ENCODE measurements around the gene RAVER1. TPM values are rescaled to one million over a fixed set of nuclear protein-coding genes. Genes with fewer than 3 reads are reported as not detected.

RAVER1 gene
- total and polyA plus RNA-seq, 9 donors = 1.3 to 50.7 (median 32.3) TPM

GRCh38 chr19:10306327-10306726 is 27.0 kb downstream of the RAVER1 start:
- H3K9me3 ChIP-seq = no peaks in the 10 kb centered on the region
- no peaks in the 10 kb centered on the region for H3K4me1 ChIP-seq (ENCODE audit: insufficient read depth)
- no peaks in the 10 kb centered on the region for H3K27me3 ChIP-seq
- 87 to 92% (median 91%) methylated on average over 5 of the region's 5 CpGs for WGBS, 3 donors
- intact Hi-C loops (cut with DNase I) = no loop called here
- no peak overlapping the region for H3K4me3 ChIP-seq
- H3K36me3 ChIP-seq = no peaks in the 10 kb centered on the region
- no peak for TF ChIP-seq EP300 (IDR thresholded peaks at IDR 0.05)
- TF ChIP-seq, protein P1, sequence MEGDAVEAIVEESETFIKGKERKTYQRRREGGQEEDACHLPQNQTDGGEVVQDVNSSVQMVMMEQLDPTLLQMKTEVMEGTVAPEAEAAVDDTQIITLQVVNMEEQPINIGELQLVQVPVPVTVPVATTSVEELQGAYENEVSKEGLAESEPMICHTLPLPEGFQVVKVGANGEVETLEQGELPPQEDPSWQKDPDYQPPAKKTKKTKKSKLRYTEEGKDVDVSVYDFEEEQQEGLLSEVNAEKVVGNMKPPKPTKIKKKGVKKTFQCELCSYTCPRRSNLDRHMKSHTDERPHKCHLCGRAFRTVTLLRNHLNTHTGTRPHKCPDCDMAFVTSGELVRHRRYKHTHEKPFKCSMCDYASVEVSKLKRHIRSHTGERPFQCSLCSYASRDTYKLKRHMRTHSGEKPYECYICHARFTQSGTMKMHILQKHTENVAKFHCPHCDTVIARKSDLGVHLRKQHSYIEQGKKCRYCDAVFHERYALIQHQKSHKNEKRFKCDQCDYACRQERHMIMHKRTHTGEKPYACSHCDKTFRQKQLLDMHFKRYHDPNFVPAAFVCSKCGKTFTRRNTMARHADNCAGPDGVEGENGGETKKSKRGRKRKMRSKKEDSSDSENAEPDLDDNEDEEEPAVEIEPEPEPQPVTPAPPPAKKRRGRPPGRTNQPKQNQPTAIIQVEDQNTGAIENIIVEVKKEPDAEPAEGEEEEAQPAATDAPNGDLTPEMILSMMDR (IDR thresholded peaks at IDR 0.05) = no peak
- TF ChIP-seq POLR2A (IDR thresholded peaks at IDR 0.05) = no peak
- DNase-seq = no peak
- H3K27ac ChIP-seq = no peak overlapping the region

DNA sequence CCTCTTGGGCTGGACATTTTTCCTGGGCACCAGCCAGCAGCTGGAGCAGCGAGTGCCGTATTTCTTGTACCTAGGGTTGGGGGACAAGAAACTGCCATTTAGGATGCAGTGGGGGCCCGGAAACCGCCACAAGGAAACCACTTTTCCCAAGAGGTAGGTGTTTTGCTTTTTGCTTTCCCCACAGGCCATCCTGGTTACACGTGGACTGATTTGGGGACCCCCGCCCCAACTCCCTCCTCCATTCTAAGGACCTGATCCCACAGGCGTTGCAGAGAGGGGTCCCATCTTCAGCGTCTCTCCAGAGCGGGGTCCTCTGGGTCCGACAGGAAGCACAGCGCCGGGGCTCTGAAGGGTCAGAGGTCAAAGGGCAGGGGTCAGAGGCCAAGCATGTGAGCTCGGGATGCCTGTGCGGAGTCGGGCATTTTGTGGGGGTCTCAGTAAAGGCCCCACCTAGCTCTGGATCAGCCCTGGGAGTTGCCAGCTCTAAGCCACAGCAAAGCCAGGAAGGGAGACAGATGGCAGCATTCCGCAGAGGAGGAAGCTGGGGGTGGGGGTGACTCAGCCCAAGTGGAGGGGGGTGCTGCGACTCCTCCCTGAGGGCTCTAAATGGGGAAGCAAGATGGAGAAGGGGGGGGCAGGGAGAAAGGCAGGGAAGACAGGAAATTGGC is 28.1 kb downstream of the RAVER1 start:
- DNase-seq = no peak
- TF ChIP-seq POLR2A (IDR thresholded peaks at IDR 0.05) = no peak
- TF ChIP-seq EP300 (IDR thresholded peaks at IDR 0.05) = no peak
- TF ChIP-seq, protein P1 (IDR thresholded peaks at IDR 0.05) = no peak
- H3K36me3 ChIP-seq = no peaks in the 10 kb centered on the region
- no peak overlapping the region for H3K4me3 ChIP-seq
- WGBS, 3 donors = 70 to 75% (median 72%) methylated on average over 17 of the region's 17 CpGs
- no peaks in the 10 kb centered on the region for H3K27me3 ChIP-seq
- H3K27ac ChIP-seq = no peak overlapping the region
- H3K9me3 ChIP-seq = no peaks in the 10 kb centered on the region
- intact Hi-C loops (cut with DNase I) = no loop called here
- no peaks in the 10 kb centered on the region for H3K4me1 ChIP-seq (ENCODE audit: insufficient read depth)

- no peak for TF ChIP-seq POLR2A (IDR thresholded peaks at IDR 0.05)
- no peaks in the 10 kb centered on the region for H3K36me3 ChIP-seq
- peaks cover 5% of the 10 kb centered on the region for H3K4me1 ChIP-seq (ENCODE audit: insufficient read depth)
- DNase-seq = no peak
- H3K9me3 ChIP-seq = no peaks in the 10 kb centered on the region
- intact Hi-C loops (cut with DNase I) = no loop called here
- 38 to 47% (median 43%) methylated on average over 14 of the region's 14 CpGs for WGBS, 3 donors
- H3K27me3 ChIP-seq = no peaks in the 10 kb centered on the region
- H3K27ac ChIP-seq = no peak overlapping the region
- no peak overlapping the region for H3K4me3 ChIP-seq
These were observed 33.5 kb downstream of the RAVER1 start for GRCh38 chr19:10299545-10300458.

GRCh38 chr19:10295847-10296591 is 37.3 kb downstream of the RAVER1 start:
- peaks cover 6% of the 10 kb centered on the region for H3K27me3 ChIP-seq

More at GRCh38 chr19:10295847-10296591, 37.3 kb downstream of the RAVER1 start:
- Histone ChIP-seq H3K9me3 (no peaks in the 10 kb centered on the region), H3K4me3 (no peak overlapping the region), H3K27ac (no peak overlapping the region), H3K36me3 (no peaks in the 10 kb centered on the region), H3K4me1 (ENCODE audit: insufficient read depth) (peaks cover 12% of the 10 kb centered on the region)
- TF ChIP-seq EP300 (IDR thresholded peaks at IDR 0.05) (no peak), POLR2A (IDR thresholded peaks at IDR 0.05) (no peak)
- TF ChIP-seq, protein P1 (IDR thresholded peaks at IDR 0.05) = no peak
- intact Hi-C loops (cut with DNase I) = no loop called here
- 1 to 8% (median 2%) methylated on average over 42 to 58 of the region's 58 CpGs for WGBS, 3 donors
- DNase-seq = no peak

Measured in ovary (tissue), 9 donors.